GM19438 (cell line): Measurements from ENCODE around the gene GJE1.

Experiments
- ATAC-seq: cut with Tn5 transposase; IDR thresholded peaks from one replicate; pipeline ENCODE4 v1.9.1; 2021; ENCODE audit warnings: low read depth; ENCODE audit not compliant: unreplicated experiment

The GJE1 gene

GRCh38 chr6:142162780-142163179, 30.1 kb downstream of the GJE1 start:
- no peak for ATAC-seq

DNA sequence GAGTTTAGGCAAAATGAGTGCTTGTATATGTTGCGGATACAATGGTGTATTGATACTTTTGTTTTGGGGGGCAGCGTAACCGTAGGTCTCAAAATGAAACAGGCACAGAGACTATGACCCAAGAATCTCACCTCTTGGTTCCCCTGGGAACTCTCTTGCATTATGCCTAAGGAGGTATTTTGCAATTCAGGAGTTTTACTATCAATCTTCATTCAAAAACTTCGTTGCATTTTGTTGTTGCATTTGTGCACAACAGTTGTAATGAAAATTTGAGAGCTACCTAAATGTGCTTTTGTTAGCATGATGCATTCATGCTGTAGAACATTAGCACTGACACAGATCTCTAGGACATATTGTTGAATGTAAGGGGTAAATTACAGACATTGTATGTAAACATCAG, 32.5 kb downstream of the GJE1 start:
- ATAC-seq: no peak

GRCh38 chr6:142167071-142167470, 34.3 kb downstream of the GJE1 start:
- no peak for ATAC-seq

DNA sequence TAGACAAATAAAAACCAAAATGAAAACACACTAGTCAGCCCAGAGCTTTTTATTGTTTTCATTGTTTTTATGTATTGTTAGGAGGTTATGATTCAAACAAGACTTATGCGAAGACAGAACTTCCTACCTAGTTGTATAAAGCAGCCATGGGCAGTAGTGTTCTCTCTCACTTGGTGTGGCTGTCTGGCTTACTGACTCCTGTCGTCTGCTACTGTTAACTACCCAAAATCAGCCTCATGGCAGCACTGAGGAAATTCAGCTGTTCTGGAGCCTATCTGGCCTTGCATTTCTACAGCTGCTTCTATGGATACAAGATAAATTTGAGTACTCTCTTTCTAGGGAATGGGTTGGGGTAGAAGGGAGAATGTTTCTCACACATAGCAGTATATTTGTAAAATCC, 34.8 kb downstream of the GJE1 start:
- ATAC-seq: no peak

DNA sequence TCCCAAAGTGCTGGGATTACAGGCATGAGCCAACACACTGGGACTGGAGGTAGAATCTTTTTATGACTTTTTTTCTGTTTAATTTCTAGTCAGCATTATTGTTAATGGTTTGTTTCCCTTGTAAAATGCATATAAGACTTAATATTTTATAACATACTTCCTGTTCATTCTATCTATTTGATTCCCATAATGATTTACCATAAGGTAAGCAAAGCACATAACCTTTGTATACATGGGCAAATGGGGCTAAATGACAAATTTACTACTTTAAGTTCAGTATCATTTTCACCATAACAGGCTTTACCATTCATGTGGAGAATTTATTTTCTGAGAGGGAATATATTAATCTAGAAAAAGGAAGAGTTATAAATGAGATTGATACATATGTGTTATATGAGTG, 38.6 kb downstream of the GJE1 start:
- no peak for ATAC-seq

DNA sequence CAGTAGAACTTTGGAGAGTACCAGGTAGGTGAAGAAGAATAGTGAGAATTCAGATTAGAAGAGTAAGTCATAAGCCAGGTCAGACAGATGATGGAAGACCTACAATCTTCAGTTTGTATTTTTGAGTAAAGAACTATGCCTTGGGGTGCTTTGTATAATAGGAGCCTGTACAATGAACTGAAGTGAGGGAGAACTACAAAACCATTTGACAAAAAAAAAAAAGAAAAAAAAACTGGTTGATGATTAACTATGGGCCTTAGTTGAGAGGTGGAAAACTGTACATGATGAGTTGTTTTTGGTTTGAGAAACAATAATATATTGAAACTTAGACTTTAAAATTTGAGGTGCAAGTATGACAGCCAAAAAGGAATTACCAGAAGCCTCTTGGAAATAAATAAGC, 40.0 kb downstream of the GJE1 start:
- ATAC-seq: no peak

DNA sequence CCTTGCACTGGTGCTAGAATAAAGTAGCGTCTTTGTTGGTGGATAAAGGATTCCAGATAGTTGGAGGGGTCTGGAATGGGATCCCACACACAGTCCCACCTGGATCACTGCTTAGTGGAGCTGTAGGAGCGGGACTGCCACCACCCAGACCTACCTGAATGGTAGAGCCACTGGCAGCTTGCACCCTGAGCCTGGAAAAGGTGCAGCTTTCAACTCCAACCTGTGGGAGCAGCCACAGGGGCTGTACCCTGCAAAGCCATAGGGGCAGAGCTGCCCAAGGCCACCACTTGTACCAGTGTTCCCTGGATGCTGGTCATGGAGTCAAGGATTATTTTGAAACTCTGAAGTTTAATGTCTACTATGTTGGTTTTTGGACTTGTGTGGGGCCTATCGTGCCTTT, 41.3 kb downstream of the GJE1 start:
- no peak for ATAC-seq

DNA sequence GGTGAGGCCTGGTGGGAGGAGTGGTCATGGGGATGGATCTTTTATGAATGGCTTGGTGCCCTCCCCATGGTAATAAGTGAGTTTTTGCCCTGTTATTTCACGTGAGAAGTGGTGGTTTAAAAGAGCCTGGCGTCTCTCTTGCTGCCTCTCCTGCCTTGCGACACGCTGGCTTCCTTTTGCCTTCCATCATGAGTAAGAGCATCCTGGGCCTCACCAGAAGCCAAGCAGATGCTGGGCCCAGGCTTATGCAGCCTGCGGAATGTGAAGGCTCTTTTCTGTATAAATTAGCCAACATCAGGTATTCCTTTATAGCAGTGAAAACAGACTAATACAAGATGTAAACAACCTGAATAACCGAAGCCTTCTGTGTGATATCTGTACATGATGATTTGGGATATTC, 42.0 kb downstream of the GJE1 start:
- ATAC-seq: no peak

GRCh38 chr6:142178129-142178528, 45.4 kb downstream of the GJE1 start:
- no peak for ATAC-seq

- no peak for ATAC-seq
These were observed 49.3 kb downstream of the GJE1 start for GRCh38 chr6:142182004-142182403.

DNA sequence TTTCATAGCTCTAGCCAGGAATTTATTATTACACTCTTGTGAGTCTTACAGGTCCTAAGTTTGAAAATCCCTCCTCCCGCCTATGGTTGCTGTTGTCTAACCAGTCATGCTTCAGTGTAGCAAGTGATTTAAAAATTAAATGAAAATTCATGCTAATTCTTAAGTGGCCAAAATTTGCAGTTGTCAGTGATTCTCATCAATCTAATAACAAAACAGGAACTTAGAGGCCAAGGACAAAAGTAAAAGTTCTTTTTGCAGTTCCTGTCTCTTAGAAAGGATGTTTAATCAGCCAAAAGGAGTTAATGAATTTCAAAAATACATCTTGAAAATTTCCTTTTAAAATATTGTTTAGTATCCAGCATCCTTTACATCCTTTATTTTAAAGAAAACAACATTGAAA, 50.6 kb downstream of the GJE1 start:
- no peak for ATAC-seq

GRCh38 chr6:142184307-142184706, 51.6 kb downstream of the GJE1 start:
- no peak for ATAC-seq
